ACHN (cell line): ENCODE results near the gene CYBRD1.
A peak's percentile ranks its signal among the peaks of the same experiment; 100 is the strongest.

Experiments used
- DNase-seq: peaks from one replicate; pipeline ENCODE4 v3.0.0-alpha.2; 2015
- in situ Hi-C: cut with HindIII; loops from 2 replicates; pipeline ENCODE4 v1.10.0; 2017; ENCODE audit warnings: low sequenced_read_pairs, low pct_ligation_motif_present, low pct_unique_long_range_greater_than_20kb

Gene CYBRD1

DNA sequence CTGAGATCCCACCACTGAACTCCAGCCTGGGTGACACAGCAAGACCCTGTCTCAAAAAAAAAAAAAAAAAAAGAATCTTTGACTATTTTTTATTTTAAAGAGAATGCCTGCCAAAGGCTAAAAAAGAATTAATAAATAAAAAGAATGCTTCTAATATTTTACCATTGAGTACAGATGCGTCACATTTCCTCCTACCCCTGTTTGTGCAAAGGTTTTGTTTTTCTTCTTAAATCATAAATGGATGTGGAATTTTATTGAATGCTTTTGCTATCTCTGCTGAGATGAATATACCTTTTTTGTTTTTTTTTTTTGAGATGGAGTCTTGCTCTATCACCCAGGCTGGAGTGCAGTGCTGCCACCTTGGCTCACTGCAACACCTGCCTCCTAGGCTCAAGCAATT lies 22.8 kb downstream of the CYBRD1 start:
- in situ Hi-C loops, result no loop called here
- DNase-seq, result no peak

- in situ Hi-C loops, result no loop called here
- DNase-seq, result no peak
These were observed 25.0 kb downstream of the CYBRD1 start for GRCh38 chr2:171547256-171547655.

GRCh38 chr2:171547720-171548119 lies 25.4 kb downstream of the CYBRD1 start:
- in situ Hi-C loops, result no loop called here
- no peak for DNase-seq

GRCh38 chr2:171550613-171551012 lies 28.3 kb downstream of the CYBRD1 start:
- DNase-seq, result no peak
- in situ Hi-C loops, result no loop called here

- no peak for DNase-seq
- in situ Hi-C loops, result no loop called here
These were observed 29.6 kb downstream of the CYBRD1 start for GRCh38 chr2:171551836-171552235.

DNA sequence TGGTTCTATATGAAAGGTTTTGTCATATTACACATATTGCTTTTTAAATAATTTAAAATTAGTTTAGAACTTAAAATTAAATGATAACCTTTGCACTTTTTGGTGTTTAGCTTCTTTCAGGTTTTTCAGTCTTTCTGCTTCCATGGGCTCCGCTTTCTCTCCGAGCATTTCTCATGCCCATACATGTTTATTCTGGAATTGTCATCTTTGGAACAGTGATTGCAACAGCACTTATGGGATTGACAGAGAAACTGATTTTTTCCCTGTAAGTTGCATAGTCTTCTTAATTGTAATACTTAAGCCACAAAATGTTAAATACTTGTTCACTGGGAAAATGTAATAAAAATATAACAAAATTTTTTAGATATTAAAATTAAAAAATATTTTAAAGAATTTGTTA lies 31.0 kb downstream of the CYBRD1 start:
- no peak for DNase-seq
- in situ Hi-C loops, result no loop called here

GRCh38 chr2:171553858-171554257 lies 31.6 kb downstream of the CYBRD1 start:
- peak; percentile 96 for DNase-seq

GRCh38 chr2:171554991-171555615 lies 32.8 kb downstream of the CYBRD1 start:
- in situ Hi-C loops, result no loop called here
- DNase-seq, result no peak

More at GRCh38 chr2:171553858-171554257, 31.6 kb downstream of the CYBRD1 start:
- in situ Hi-C loops, result no loop called here

- no peak for DNase-seq
- in situ Hi-C loops, result no loop called here
These were observed 35.1 kb downstream of the CYBRD1 start for GRCh38 chr2:171557363-171557762.

- in situ Hi-C loops, result no loop called here
These were observed 41.0 kb downstream of the CYBRD1 start for GRCh38 chr2:171563301-171563700.

GRCh38 chr2:171564463-171564862 lies 42.2 kb downstream of the CYBRD1 start:
- DNase-seq, result no peak
- in situ Hi-C loops, result no loop called here

More at GRCh38 chr2:171563301-171563700, 41.0 kb downstream of the CYBRD1 start:
- DNase-seq, result no peak

- no peak for DNase-seq
- in situ Hi-C loops, result no loop called here
These were observed 43.8 kb downstream of the CYBRD1 start for GRCh38 chr2:171566057-171566456.

DNA sequence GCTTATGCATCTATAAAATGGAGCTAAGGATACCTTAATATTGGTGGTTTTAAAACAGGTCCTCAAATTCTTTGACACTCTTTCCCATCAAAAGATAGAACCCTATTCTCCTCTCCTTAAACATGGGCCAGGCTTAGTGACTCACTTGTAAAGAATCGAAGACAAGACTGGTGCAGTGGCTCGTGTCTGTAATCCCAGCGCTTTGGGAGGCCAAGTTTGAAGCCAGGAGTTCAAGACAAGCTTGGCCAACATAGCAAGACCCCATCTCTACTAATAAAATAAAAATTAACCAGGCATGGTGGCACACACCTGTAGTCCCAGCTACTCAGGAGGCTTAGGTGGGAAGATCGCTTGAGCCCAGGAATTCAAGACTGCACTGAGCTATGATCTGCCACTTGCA lies 44.5 kb downstream of the CYBRD1 start:
- DNase-seq, result no peak
- in situ Hi-C loops, result no loop called here

GRCh38 chr2:171568089-171568488 lies 45.8 kb downstream of the CYBRD1 start:
- in situ Hi-C loops, result no loop called here
- no peak for DNase-seq

DNA sequence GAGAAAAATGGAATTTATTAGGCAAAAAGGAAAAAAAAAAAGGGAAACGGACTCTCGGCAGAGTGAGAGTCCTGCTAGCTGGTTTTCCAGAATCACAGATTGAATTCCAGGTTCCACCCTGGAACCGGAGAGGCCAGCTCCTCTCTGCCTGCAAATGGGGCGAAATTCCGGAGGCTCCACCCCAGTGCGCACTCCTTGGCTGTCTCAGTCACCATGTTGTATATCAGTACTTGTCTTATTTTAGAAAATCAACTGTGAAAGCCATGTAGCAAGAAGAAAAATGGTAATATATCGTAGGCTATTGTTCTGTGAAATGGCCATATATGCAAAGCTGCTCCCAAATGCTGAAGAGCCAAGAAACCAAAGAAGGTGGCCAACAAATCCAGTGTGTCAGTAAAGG lies 49.4 kb downstream of the CYBRD1 start:
- in situ Hi-C loops, result no loop called here
- no peak for DNase-seq

GRCh38 chr2:171574149-171574795 lies 52.0 kb downstream of the CYBRD1 start:
- DNase-seq, result peak; percentile 80
- in situ Hi-C loops, result no loop called here

GRCh38 chr2:171575606-171576005 lies 53.3 kb downstream of the CYBRD1 start:
- in situ Hi-C loops, result no loop called here
- no peak for DNase-seq

- no peak for DNase-seq
- in situ Hi-C loops, result no loop called here
These were observed 56.0 kb downstream of the CYBRD1 start for GRCh38 chr2:171578127-171578803.

- in situ Hi-C loops, result no loop called here
- no peak for DNase-seq
These were observed 57.2 kb downstream of the CYBRD1 start for GRCh38 chr2:171579481-171579880.

DNA sequence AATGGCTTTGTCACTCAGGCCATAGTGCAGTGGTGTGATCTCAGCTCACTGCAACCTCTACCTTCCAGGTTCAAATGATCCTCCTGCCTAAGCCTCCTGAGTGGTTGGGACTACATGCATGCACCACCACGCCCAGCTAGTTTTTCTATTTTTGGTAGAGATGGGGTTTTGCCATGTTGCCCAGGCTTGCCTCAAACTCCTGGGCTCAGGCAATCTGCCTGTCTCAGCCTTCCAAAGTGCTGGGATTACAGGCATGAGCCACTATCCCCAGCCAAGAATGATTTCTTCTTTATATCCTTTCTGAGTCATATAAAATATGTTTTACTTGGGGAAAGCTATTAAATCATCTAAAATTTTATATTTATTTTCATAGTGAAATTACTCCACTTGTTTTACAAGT lies 61.3 kb downstream of the CYBRD1 start:
- DNase-seq, result no peak
- in situ Hi-C loops, result no loop called here
